Gastroesophageal sphincter (tissue), 4 donors: ENCODE measurements around the gene NPLOC4. TPM values are rescaled to one million over a fixed set of nuclear protein-coding genes. Genes with fewer than 3 reads are reported as not detected.
A peak's percentile ranks its signal among the peaks of the same experiment; 100 is the strongest.

Experiments used
- ATAC-seq: fragments of 150-250 bp; one replicate; pipeline ENCODE4 v1.9.1; 2016; ENCODE audit warnings: mild to moderate bottlenecking, moderate library complexity
- H3K27ac ChIP-seq, 4 donors: fragments of 200-600 bp; sonication (generic) in 3 of 4; 1 replicate in 3 of 4; 2 replicates in 1 of 4; pipeline ENCODE4 v1.5.1; 2016 to 2019
- H3K27me3 ChIP-seq: fragments of 200-600 bp; sonication (generic); one replicate; pipeline ENCODE4 v1.5.1; 2019
- H3K36me3 ChIP-seq, 2 donors: fragments of 200-600 bp; sonication (generic); one replicate each; pipeline ENCODE4 v1.5.1; 2019; ENCODE audit warnings: control low read depth in 1 of 2
- H3K4me1 ChIP-seq, 3 donors: fragments of 200-600 bp; sonication (generic); 1 replicate in 2 of 3; 2 replicates in 1 of 3; pipeline ENCODE4 v1.5.1; 2016 to 2019; ENCODE audit warnings: control low read depth in 2 of 3
- H3K4me3 ChIP-seq, 2 donors: fragments of 200-600 bp; sonication (generic); one replicate each; pipeline ENCODE4 v1.5.1; 2019; ENCODE audit warnings: mild to moderate bottlenecking in 1 of 2, moderate library complexity in 1 of 2
- H3K9me3 ChIP-seq, 3 donors: fragments of 200-600 bp; sonication (generic); one replicate each; pipeline ENCODE4 v1.5.1; 2017 to 2019; ENCODE audit warnings: control low read depth in 2 of 3
- EP300 ChIP-seq: sonication (generic); formaldehyde crosslinking; IDR thresholded peaks from one replicate; pipeline ENCODE4 v1.6.1; 2017; ENCODE audit warnings: antibody characterized with exemption, mild to moderate bottlenecking
- POLR2A ChIP-seq, 2 donors: fragments of 450-650 bp; IDR thresholded peaks; one replicate each; pipeline ENCODE4 v1.6.1; 2017; ENCODE audit warnings: antibody characterized with exemption in 2 of 2, mild to moderate bottlenecking in 2 of 2, moderate library complexity in 1 of 2
- POLR2AphosphoS5 ChIP-seq: sonication (generic); formaldehyde crosslinking; IDR thresholded peaks from one replicate; pipeline ENCODE4 v1.6.1; 2017; ENCODE audit warnings: antibody characterized with exemption
- WGBS, 2 donors: methylation state at CpG; one replicate each; pipeline ENCODE4 v1.1.5; 2018; ENCODE audit warnings: low coverage in 1 of 2; 5-methylcytosine and 5-hydroxymethylcytosine counted together
- total RNA-seq, 4 donors: library from RNA; depleted of rRNA; stranded (reverse); fragments of >200 nt; gene quantifications; one replicate each; pipeline ENCODE4 v1.1.0, GENCODE V29; 2016
- TF ChIP-seq, protein P1 (sequence below), 4 experiments: fragments of 200-600 bp in 2 of 4; fragments of 450-650 bp in 2 of 4; sonication (generic) in 1 of 4; IDR thresholded peaks; one replicate each; pipeline ENCODE4 v1.5.1; 2017 to 2019; ENCODE audit warnings: antibody characterized with exemption in 4 of 4, mild to moderate bottlenecking in 2 of 4, moderate library complexity in 2 of 4

Gene NPLOC4
- total RNA-seq, 4 donors from 2014 or later = 49.5 to 83.8 (median 58.0) TPM

GRCh38 chr17:81656118-81656743, 19.3 kb upstream of the NPLOC4 start, which contains the start of gene PDE6G:
Gene PDE6G, minus strand, starts transcription at chr17:81656542. Its CDS starts 3,237 bp downstream, at chr17:81653305.
- Histone ChIP-seq H3K36me3 (no peaks in the 10 kb centered on the region), H3K27me3 (peaks cover 39% of the 10 kb centered on the region), H3K9me3 (no peaks in the 10 kb centered on the region), H3K4me1 (no peaks in the 10 kb centered on the region), H3K27ac (no peak within 1 kb of the TSS), H3K4me3 (no peak within 1 kb of the TSS)
- no peak for TF ChIP-seq POLR2A (IDR thresholded peaks at IDR 0.05)
- TF ChIP-seq, protein P1, sequence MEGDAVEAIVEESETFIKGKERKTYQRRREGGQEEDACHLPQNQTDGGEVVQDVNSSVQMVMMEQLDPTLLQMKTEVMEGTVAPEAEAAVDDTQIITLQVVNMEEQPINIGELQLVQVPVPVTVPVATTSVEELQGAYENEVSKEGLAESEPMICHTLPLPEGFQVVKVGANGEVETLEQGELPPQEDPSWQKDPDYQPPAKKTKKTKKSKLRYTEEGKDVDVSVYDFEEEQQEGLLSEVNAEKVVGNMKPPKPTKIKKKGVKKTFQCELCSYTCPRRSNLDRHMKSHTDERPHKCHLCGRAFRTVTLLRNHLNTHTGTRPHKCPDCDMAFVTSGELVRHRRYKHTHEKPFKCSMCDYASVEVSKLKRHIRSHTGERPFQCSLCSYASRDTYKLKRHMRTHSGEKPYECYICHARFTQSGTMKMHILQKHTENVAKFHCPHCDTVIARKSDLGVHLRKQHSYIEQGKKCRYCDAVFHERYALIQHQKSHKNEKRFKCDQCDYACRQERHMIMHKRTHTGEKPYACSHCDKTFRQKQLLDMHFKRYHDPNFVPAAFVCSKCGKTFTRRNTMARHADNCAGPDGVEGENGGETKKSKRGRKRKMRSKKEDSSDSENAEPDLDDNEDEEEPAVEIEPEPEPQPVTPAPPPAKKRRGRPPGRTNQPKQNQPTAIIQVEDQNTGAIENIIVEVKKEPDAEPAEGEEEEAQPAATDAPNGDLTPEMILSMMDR (IDR thresholded peaks at IDR 0.05) = no peak
- no peak for TF ChIP-seq POLR2AphosphoS5
- TF ChIP-seq EP300 = no peak
- no peak for ATAC-seq
- 100% methylated on average over 1 of the region's 15 CpGs; no CpG with 5 or more reads in 1 of the 2 donors for WGBS, 2 donors

DNA sequence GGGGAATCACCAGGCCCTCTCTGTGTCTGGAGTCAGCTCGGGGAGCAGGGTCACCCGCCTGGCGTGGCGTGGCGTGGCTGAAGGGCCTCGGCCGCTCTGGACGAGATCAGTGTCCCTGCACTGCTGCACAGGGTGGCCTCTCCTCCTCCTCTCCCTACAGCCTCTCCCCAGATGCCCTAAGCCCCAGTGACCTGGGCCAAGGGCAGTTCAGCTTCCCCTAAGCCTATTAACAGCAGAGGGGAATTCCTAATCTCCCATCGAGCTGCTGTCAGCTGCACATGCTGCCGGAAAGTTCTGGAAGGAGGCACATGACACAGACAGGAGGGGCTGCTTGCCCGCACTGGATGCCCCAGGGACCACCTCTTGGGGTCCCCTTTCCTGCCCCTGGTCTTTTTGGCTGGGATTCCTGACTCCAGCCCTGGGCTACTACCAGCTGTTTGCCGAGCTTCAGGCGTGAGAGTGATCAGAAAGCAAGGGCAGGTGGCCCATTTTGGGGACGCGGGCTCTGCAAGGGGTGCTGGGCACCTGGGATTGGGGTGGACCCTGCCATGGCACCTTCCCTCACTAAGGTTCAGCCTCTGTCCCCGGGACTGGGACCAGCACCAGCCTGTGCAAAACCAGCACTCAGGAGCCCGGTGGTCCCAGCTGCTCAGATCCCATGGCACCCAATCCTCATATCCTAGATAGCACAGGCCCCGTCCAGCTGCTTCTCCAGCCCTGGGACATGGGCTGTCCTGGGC, 18.6 kb upstream of the NPLOC4 start:
- no peaks in the 10 kb centered on the region for H3K4me1 ChIP-seq
- H3K4me3 ChIP-seq = no peak overlapping the region
- H3K27ac ChIP-seq = no peak overlapping the region
- H3K36me3 ChIP-seq = no peaks in the 10 kb centered on the region
- H3K9me3 ChIP-seq = no peaks in the 10 kb centered on the region
- TF ChIP-seq POLR2A (IDR thresholded peaks at IDR 0.05) (no peak), EP300 (no peak), POLR2AphosphoS5 (no peak)
- TF ChIP-seq, protein P1 (IDR thresholded peaks at IDR 0.05) = no peak
- WGBS, 2 donors = no CpG with 5 or more reads among the region's 18 CpGs
- H3K27me3 ChIP-seq = peaks cover 46% of the 10 kb centered on the region
- ATAC-seq = no peak

DNA sequence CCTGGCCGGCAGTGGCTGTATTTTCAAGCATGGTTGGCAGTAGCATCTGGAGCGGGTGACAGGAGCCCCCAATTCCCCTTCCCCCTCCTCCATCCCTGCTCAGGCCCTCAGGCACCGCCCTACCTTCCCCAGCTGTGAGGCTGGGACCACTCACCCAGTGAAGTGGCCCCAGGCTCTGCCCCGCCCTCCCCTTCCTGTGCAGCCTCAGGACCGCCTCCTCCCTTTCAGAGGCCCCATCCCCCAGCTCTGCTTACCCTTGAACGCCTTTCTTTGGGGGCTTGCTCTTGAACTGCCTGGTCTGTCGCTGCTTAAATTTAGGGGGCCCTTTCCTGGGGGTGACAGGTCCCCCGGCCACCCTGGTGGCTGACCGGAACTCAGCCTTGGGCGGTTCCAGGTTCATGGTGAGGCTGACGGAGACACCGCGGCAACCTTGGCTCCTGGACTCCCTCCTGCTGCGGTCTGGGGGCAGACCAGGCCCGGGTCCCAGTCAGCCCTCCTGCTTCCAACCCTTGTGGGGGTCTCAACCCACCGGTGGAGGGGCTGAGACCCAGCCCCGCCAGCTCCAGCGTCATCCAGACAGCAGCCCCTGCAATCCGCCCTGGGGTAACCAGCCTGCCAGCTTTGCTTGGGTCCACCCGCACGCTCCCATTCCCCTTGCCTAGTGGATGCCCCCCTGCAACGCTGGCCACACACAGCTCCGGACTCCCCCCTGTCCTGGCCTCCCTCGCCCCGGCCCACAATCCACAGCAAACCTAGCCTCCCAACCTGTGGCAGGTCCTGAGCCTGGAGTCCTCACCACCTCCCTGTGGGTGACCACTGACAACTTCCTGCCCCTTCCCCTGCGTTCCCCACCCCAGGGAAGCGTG, 16.2 kb upstream of the NPLOC4 start:
- Histone ChIP-seq H3K4me1 (peaks cover 0 to 4% (median 0%) of the 10 kb centered on the region in 3 donors), H3K27ac (no peak overlapping the region), H3K27me3 (peaks cover 70% of the 10 kb centered on the region), H3K9me3 (peaks cover 0 to 11% (median 0%) of the 10 kb centered on the region in 3 donors), H3K4me3 (no peak overlapping the region), H3K36me3 (no peaks in the 10 kb centered on the region)
- no peak for ATAC-seq
- no peak for TF ChIP-seq POLR2A (IDR thresholded peaks at IDR 0.05)
- 0 to 50% methylated on average over 1 to 2 of the region's 27 CpGs for WGBS, 2 donors

GRCh38 chr17:81651692-81652091, 14.8 kb upstream of the NPLOC4 start:
- H3K4me3 ChIP-seq = no peak overlapping the region
- H3K27ac ChIP-seq = no peak overlapping the region
- no peak for TF ChIP-seq POLR2AphosphoS5
- TF ChIP-seq, protein P1 (IDR thresholded peaks at IDR 0.05) = no peak
- no peak for TF ChIP-seq EP300
- no peak for TF ChIP-seq POLR2A (IDR thresholded peaks at IDR 0.05)
- peaks cover 0 to 8% (median 0%) of the 10 kb centered on the region in 3 donors for H3K4me1 ChIP-seq
- no peaks in the 10 kb centered on the region for H3K36me3 ChIP-seq
- H3K9me3 ChIP-seq = peaks cover 0 to 11% (median 0%) of the 10 kb centered on the region in 3 donors
- no peak for ATAC-seq
- 87% methylated on average over 4 of the region's 10 CpGs; no CpG with 5 or more reads in 1 of the 2 donors for whole genome bisulfite sequencing, 2 donors
- peaks cover 83% of the 10 kb centered on the region for H3K27me3 ChIP-seq

DNA sequence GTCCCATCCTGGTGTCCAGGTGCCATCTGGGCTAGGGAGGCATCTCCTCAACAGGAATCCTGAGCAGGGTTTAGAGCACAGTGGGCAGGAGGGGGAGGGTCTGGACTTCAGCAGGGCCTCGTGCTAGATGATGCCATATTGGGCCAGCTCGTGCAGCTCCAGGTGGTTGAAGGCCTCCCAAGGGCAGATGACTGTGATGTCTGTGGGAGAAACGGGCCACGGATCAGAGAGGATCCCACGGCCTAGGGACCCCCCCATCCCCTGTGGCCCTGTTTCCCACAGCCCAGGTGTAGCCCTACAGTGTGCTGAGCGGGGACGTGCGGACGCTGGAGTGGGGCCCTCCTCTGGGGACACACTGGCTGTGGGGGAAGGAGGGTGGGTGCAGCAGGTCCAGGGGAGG, 14.0 kb upstream of the NPLOC4 start:
- Histone ChIP-seq H3K36me3 (no peaks in the 10 kb centered on the region), H3K4me1 (peaks cover 0 to 8% (median 0%) of the 10 kb centered on the region in 3 donors), H3K4me3 (no peak overlapping the region), H3K9me3 (peaks cover 0 to 11% (median 0%) of the 10 kb centered on the region in 3 donors), H3K27me3 (peaks cover 83% of the 10 kb centered on the region), H3K27ac (no peak overlapping the region)
- 46% methylated on average over 5 of the region's 9 CpGs; no CpG with 5 or more reads in 1 of the 2 donors for WGBS, 2 donors
- ATAC-seq = peak; percentile 15
- no peak for TF ChIP-seq POLR2AphosphoS5
- TF ChIP-seq, protein P1 (IDR thresholded peaks at IDR 0.05) = no peak
- TF ChIP-seq EP300 = no peak
- TF ChIP-seq POLR2A (IDR thresholded peaks at IDR 0.05) = no peak
